Measurements from ENCODE around the gene HOXC11.

The HOXC11 gene

GRCh38 chr12:53941750-53942149 is 31.2 kb upstream of the HOXC11 start:
- DNase-seq, result no peak

GRCh38 chr12:53942467-53942997 is 30.4 kb upstream of the HOXC11 start:
- DNase-seq, result no peak

GRCh38 chr12:53944209-53944608 is 28.7 kb upstream of the HOXC11 start:
- DNase-seq, result no peak

- no peak for DNase-seq
Observed at GRCh38 chr12:53944907-53945847, 27.7 kb upstream of the HOXC11 start.

- DNase-seq, result no peak
Observed at GRCh38 chr12:53947743-53948142, 25.2 kb upstream of the HOXC11 start.

GRCh38 chr12:53948650-53949593 is 24.0 kb upstream of the HOXC11 start:
- no peak for DNase-seq

GRCh38 chr12:53949631-53950436 is 23.1 kb upstream of the HOXC11 start:
- no peak for DNase-seq

- no peak for DNase-seq
Observed at GRCh38 chr12:53950437-53950773, 22.5 kb upstream of the HOXC11 start.

GRCh38 chr12:53950789-53951576 is 21.9 kb upstream of the HOXC11 start:
- DNase-seq, result no peak

GRCh38 chr12:53951577-53952334 is 21.2 kb upstream of the HOXC11 start:
- no peak for DNase-seq

GRCh38 chr12:53952335-53952694 is 20.6 kb upstream of the HOXC11 start:
- DNase-seq, result no peak

- DNase-seq, result no peak
Observed at GRCh38 chr12:53952871-53953734, 19.8 kb upstream of the HOXC11 start.

- no peak for DNase-seq
Observed at GRCh38 chr12:53953831-53954693, 18.9 kb upstream of the HOXC11 start.

- DNase-seq, result no peak
Observed at GRCh38 chr12:53954694-53955035, 18.3 kb upstream of the HOXC11 start, which contains the start of gene HOXC12. HOXC12 (plus strand) TSS chr12:53954903; CDS start chr12:53954930, 27 bp downstream.

GRCh38 chr12:53955036-53955775 is 17.7 kb upstream of the HOXC11 start:
- no peak for DNase-seq

GRCh38 chr12:53955776-53956250 is 17.1 kb upstream of the HOXC11 start:
- DNase-seq, result no peak
